Stimulated activated naive CD8-positive, alpha-beta T cell treated with anti-CD3 and anti-CD28 coated beads, Interleukin-15, Interleukin-2, amounts not matched to agents 100 U/mL and 50 U/mL, for 24 hours (primary cell): ENCODE results near the gene ZNF124.
"Not testable (repeated sequence)": the region's sequence is repeated elsewhere in the genome, so short reads cannot be mapped to it uniquely, and the experiment has no call there.

ENCODE experiments used
- ATAC-seq: fragments of 150-1000 bp; cut with Tn5 transposase; one replicate; pipeline ENCODE4 v1.10.0; 2021
- DNase-seq: peaks from one replicate; pipeline ENCODE4 v3.0.0; 2021

Gene ZNF124

DNA sequence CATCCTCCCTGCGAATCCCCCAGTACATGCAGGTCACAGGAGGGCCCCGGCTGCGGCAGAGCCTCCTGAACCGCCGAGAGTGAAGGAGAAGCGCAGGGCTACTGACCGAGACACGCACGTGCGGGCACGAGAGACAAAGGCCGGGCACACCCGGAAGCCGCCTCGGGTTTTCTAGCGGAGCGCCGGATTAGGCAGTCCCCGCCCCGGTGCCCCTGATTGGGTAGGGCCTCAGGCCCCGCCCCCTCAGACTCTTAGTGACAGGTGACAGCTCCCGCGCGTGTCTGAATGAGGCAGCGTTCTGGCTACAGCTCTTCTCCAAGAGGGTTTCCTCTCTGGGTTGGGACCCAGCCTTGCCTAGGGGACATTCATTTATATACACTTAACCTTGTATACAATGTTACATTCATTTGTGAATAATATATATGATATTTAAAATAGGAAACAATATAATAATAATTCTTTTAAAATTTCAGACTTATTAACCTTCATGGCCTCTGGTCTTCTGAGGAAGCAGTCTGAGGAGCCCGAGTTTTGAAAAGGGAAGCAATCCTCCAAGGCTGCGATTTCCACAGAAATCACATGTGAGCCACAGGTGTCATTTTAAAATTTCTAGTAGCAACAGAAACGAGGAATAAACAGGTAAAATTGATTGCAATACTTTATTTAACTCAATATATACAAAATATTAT, at the start of gene ZNF124:
Gene ZNF124, minus strand, starts transcription at position 146 of the 689 bp plus-strand sequence. Its CDS starts 143 bp downstream, at position 3.
- not testable (repeated sequence) for DNase-seq
- ATAC-seq = peak; percentile 99

DNA sequence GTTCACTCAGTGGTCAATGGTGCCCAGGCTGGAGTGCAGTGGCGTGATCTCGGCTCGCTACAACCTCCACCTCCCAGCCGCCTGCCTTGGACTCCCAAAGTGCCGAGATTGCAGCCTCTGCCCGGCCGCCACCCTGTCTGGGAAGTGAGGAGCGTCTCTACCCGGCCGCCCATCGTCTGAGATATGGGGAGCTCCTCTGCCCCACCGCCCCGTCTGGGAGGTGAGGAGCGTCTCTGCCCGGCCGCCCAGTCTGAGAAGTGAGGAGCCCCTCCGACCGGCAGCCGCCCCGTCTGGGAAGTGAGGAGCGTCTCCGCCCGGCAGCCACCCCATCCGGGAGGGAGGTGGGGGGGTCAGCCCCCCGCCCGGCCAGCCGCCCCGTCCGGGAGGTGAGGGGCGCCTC, 48.5 kb upstream of the ZNF124 start:
- ATAC-seq, DNase-seq: not testable (repeated sequence)

- DNase-seq (no peak), ATAC-seq (no peak)
Measured at GRCh38 chr1:247218121-247218651, 46.4 kb upstream of the ZNF124 start.

DNA sequence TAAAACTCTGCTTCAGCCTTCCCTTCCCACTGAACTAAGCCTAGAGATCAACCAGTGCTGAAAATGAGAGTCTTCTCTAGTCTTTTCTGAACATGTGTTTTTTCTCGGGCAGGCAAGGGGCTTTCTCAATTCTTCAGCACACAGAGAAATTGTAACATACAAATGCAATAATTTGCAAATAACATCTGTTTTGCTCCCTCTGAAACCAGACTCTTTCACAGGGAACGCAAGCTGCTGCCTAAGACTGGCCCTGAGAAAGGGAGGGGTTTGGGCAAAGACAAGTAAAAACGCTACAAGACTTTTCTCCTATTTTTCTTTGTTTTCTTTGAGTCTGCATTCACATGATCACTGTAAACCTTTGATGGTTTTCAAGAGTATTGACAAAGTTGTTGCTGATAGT, 44.4 kb upstream of the ZNF124 start:
- ATAC-seq (no peak), DNase-seq (no peak)

- no peak for DNase-seq
- ATAC-seq = no peak
Measured at GRCh38 chr1:247212627-247213617, 41.1 kb upstream of the ZNF124 start.

- no peak for DNase-seq
- ATAC-seq = no peak
Measured at GRCh38 chr1:247212012-247212411, 40.2 kb upstream of the ZNF124 start.

DNA sequence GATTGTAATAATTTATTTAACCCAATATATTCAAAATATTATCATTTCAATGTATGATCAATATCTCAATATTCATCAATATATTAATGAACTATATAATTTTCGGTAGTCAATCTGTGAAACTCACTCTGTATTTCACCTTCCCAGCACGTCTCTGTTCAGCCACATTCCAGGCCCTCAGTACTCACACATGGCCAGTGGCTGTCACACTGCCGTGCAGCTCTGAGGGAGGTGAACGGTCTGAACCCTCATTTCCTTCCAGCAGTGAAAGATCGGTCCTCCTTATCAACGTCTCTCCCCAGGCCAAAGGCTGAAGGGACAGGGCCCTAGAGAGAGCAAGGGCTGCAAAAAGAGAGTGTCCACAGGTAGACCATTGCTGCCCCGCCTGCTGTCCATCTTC, 39.5 kb upstream of the ZNF124 start:
- DNase-seq = no peak
- no peak for ATAC-seq

DNA sequence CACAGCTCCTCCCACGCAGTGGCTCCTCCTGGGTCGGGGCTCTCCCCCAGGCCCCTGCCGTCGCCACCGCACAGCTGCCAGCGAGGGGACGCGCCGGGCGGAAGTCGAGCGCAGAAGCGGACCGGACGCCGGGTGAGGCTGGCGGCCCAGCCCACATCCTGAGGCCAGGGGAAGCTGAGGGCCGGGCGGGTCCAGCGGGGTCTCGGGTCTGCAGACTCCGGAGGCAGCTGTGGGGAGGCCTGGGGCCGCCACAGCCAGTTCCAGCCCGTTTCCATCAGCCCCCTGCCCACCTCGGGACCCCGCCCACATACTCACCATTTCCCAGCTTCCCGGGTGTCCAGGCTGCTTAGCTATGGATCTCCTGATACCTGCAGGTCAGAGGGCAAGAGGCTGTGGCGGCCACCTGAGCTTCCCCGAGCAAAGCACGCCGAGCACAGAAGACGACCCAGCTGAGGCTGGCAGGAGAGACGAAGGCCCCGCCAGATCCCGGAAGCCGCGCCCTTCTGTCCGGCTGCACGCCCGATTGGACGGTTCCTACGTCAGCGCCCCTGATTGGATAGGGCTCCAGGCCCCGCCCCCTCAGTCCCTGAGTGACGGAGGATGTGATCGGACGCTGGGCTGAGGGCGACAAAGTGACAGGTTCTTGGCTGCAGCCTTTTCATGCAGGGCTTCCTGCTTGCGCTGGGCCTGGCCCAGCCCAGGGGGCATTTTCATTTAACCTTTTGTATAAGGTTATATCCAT, 38.7 kb upstream of the ZNF124 start:
- ATAC-seq = peak; percentile 100
- peak; percentile 97 for DNase-seq

DNA sequence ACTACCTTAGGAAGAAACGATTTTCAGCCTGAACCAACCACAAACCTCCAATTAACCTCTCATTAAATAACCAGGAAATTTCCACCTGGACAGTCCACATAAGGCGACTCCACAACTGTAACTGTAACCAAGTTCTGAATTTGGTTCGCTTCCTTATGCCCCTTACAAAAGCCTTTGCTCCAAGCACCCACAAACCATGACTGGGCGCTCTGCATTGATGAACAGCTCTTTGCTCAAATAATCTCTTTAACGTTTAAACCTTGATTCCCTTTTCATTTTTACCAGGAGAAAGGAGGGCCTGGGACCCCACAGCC, 38.2 kb upstream of the ZNF124 start:
- ATAC-seq = no peak
- DNase-seq = no peak

DNA sequence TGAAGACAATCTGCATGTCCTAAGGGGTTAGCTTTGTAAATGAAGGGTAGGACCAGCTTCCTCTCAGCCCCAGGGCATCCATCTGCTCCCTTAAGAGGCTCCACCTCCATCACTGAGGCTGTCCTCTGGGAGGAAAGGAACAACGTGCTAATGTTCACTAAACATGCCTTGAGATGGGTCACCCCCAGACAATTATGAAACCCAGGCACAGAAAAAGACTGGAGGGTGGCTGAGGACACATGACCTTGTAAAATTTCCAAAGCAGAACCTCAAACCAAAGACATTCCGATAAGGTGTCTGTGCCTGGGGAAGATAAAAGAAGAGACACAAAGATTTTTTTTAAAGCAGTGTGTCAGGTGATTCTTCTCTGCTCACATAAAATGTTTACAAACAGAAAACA, 37.6 kb upstream of the ZNF124 start:
- no peak for DNase-seq
- no peak for ATAC-seq

- ATAC-seq (no peak), DNase-seq (no peak)
Measured at GRCh38 chr1:247204177-247204647, 32.4 kb upstream of the ZNF124 start.

DNA sequence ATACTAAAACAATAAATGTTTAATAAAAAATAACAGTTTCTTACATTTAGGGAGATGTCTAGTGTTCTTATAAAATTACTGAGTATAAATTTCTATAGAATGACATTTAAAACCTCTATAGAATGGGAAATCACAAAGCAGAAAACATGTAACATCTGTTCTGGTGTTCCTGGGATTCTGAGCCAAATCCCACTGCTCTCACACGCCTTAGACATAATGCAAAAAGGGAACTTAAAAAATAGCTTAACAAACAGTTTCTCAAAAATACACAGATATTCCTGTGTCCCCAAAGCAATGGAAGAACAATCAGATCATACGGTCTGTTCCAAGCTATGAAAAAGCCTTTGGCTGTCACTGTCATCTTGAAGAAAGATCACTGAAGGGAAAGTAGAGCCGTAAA, 27.0 kb upstream of the ZNF124 start:
- ATAC-seq = no peak
- no peak for DNase-seq

DNA sequence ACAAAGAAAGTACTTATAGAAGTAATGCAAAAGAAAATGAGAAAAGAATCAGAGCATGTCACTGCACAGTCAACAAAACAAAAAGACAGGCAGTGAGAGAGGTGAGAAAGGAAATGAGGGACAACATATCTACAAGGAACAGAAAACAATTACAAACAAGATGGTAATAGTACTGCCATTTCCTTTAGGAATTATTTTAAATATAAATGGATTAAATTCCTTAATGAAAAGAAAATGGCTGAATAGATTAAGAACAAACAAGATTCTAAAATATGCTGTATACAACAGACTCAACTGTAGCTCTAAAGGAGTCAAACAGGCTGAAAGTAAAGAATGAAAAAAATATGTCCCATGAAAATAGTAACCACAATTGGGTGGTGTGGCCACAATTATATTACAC, 22.1 kb upstream of the ZNF124 start:
- ATAC-seq = no peak

GRCh38 chr1:247189981-247190798, 18.4 kb upstream of the ZNF124 start:
- DNase-seq = no peak
- no peak for ATAC-seq

More for the DNA sequence above, 22.1 kb upstream of the ZNF124 start:
- no peak for DNase-seq

GRCh38 chr1:247185667-247186066, 13.8 kb upstream of the ZNF124 start:
- ATAC-seq = no peak

DNA sequence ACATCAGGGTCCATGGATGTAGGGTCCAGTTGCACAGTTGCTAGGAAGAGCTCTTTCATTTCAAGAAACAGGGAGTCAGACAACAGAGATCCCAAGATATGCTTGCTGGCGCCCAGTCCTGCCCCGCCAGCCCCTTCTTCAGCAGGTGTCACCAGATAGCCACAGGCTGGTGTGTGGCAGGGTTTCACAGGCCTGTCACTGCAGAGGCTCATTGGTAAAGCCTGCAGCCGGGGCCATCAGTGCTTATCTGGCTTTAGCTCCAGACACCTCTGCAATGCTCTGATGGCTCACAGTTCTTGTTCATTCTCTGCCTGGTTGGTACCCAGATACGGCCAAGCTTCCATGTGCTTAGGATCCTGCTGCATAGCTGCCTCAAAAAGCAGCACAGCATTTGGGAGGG, 12.4 kb upstream of the ZNF124 start:
- no peak for ATAC-seq
- DNase-seq = no peak

More at GRCh38 chr1:247185667-247186066, 13.8 kb upstream of the ZNF124 start:
- DNase-seq = no peak

- no peak for DNase-seq
Measured at GRCh38 chr1:247182994-247183393, 11.2 kb upstream of the ZNF124 start.

GRCh38 chr1:247180581-247180980, 8.8 kb upstream of the ZNF124 start:
- ATAC-seq (no peak), DNase-seq (no peak)

More at GRCh38 chr1:247182994-247183393, 11.2 kb upstream of the ZNF124 start:
- no peak for ATAC-seq

DNA sequence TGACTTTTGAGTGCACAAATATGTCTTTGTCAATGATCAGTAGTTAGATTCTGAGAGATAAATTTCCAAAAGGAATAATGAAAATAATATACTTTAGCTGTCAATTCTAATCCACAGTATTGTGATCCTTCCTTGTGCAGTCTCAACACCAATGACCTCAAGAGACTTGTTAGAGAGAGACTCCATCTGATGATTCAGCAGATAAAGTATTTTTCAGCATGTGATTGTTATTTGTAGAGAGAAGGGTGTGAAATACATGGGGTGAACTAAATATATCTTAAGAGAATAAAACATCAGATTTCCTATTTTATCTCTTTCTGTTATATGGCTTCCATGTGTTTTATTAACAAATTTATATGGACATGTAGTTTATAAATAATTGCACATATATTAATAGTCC, 5.9 kb upstream of the ZNF124 start:
- DNase-seq (no peak), ATAC-seq (no peak)

GRCh38 chr1:247175458-247175857, 3.6 kb upstream of the ZNF124 start:
- ATAC-seq = no peak
- DNase-seq = no peak

DNA sequence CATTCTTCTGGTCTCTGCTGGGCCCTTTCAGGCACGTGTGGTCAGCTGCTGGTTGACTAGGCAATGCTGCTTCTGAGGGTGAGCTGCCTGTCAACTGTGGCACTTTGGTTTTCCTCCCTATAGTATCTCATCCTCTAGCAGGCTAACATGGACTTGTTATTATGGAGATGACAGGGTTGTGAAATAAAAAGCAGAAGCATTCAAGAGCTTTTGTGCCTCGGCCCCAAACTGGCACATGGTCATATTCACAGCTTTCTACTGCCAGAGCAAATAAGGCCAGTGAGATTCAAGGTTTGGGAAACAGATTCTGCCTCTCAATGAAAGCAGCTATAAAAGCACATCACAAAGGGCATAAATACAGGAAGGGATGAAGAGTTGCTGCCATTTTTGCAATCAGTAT, 1.6 kb upstream of the ZNF124 start:
- no peak for ATAC-seq

More for the DNA sequence above, 1.6 kb upstream of the ZNF124 start:
- no peak for DNase-seq
